Activated T-helper 2 cell treated with anti-CD3 and anti-CD28 coated beads, Interferon-gamma antibody, Interleukin-2, Interleukin-4, amounts not matched to agents 10 μg/mL and 5 μg/mL and 100 μg/mL, durations not matched to agents 14 hours and 24 hours and 36 hours (primary cell): ENCODE measurements around the gene DOCK4. TPM values are rescaled to one million over a fixed set of nuclear protein-coding genes. Genes with fewer than 3 reads are reported as not detected.
"Not testable (repeated sequence)": the region's sequence is repeated elsewhere in the genome, so short reads cannot be mapped to it uniquely, and the experiment has no call there.

Source experiments
- DNase-seq: peaks from one replicate; pipeline ENCODE4 v3.0.0; 2021; ENCODE audit warnings: low spot score
- H3K27ac Mint-ChIP-seq: one replicate; pipeline ENCODE4 v1.8.0; 2021; ENCODE audit warnings: mixed read lengths
- H3K27me3 Mint-ChIP-seq: one replicate; pipeline ENCODE4 v1.8.0; 2021; ENCODE audit warnings: low read depth, mixed read lengths
- H3K36me3 Mint-ChIP-seq: one replicate; pipeline ENCODE4 v1.8.0; 2021; ENCODE audit warnings: low read depth, mixed read lengths
- H3K4me1 Mint-ChIP-seq: one replicate; pipeline ENCODE4 v1.8.0; 2021; ENCODE audit warnings: low read depth, mixed read lengths
- H3K4me3 Mint-ChIP-seq: one replicate; pipeline ENCODE4 v1.8.0; 2021; ENCODE audit warnings: low read depth, mild to moderate bottlenecking, moderate library complexity, mixed read lengths
- H3K9me3 Mint-ChIP-seq: one replicate; pipeline ENCODE4 v1.8.0; 2021; ENCODE audit warnings: mixed read lengths
- intact Hi-C: fragments of 100-400 bp; cut with micrococcal nuclease; formaldehyde crosslinking; loops from one replicate; pipeline ENCODE4 v1.15.1; 2023
- total RNA-seq: library from RNA; stranded (reverse); gene quantifications from 2 replicates; pipeline ENCODE4 v1.2.3, GENCODE V29; 2022

DOCK4 gene
- total RNA-seq, 1 donor from 2014 or later: 0.41 TPM

DNA sequence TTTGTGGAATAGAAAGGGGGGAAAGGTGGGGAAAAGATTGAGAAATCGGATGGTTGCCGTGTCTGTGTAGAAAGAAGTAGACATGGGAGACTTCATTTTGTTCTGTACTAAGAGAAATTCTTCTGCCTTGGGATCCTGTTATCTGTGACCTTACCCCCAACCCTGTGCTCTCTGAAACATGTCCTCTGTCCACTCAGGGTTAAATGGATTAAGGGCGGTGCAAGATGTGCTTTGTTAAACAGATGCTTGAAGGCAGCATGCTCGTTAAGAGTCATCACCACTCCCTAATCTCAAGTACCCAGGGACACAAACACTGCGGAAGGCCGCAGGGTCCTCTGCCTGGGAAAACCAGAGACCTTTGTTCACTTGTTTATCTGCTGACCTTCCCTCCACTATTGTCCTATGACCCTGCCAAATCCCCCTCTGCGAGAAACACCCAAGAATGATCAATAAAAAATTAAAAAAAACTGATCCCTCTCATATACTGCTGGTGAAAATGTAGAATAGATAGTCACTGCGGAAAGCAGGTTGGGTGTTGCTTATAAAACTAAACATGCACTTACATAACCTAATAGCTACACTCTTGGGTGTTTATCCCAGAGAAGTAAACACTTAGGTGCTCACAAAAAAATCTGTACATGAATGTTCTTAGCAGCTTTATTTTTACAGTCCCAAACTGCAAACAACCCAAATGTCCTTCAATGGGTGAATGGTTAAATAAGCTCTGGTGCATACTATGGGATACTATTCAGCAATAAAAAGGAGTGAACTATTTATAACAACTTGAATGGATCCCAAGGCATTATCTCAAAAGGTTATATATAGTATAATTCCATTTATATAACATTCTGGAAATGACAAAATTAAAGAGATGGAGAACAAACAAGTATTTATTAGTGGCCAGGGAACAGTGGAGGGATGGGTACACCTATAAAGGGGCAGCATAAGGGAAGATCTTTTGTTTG is 77.5 kb downstream of the DOCK4 start:
- H3K4me1 Mint-ChIP-seq, DNase-seq, H3K27ac Mint-ChIP-seq, H3K4me3 Mint-ChIP-seq, intact Hi-C loops, H3K27me3 Mint-ChIP-seq, H3K36me3 Mint-ChIP-seq, H3K9me3 Mint-ChIP-seq: not testable (repeated sequence)

DNA sequence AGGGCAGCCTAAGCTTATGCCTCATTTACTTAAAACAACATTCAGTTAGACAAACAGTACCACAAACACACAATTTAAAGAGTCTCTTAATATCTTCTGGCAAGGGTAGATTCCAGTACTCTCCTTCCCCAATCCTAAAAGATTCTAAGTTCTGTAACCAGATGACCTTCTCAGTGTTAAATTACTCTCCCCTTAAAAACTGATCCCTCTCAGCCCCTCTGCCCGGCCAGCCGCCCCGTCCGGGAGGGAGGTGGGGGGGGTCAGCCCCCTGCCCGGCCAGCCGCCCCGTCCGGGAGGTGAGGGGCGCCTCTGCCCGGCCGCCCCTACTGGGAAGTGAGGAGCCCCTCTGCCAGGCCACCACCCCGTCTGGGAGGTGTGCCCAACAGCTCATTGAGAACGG is 78.2 kb downstream of the DOCK4 start:
- not testable (repeated sequence) for H3K27ac Mint-ChIP-seq, H3K9me3 Mint-ChIP-seq

DNA sequence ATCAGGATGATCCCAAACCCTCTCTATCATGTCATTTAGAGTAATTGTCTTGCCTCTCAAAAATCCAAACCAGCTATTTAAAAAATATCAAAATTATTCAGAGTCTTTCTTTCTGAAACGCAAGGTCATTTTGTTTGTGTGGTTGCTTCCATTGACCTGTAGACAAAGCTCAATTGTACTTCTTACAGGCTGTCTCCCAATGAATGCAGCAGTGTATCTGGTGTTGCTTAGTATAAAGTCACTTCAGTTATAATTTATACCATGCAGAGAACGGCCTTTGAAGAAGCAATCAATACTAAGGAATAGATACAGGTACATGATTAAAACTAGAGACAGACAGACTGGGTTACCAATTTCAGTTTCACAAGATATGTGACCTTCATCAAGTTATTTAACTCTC is 80.9 kb downstream of the DOCK4 start:
- H3K9me3 Mint-ChIP-seq: no peaks in the 10 kb centered on the region
- no peak for DNase-seq
- H3K36me3 Mint-ChIP-seq: no peaks in the 10 kb centered on the region
- H3K4me1 Mint-ChIP-seq: no peaks in the 10 kb centered on the region
- intact Hi-C loops: no loop called here
- H3K27me3 Mint-ChIP-seq: no peaks in the 10 kb centered on the region
- H3K4me3 Mint-ChIP-seq: no peak overlapping the region
- no peak overlapping the region for H3K27ac Mint-ChIP-seq

More for the DNA sequence above, 78.2 kb downstream of the DOCK4 start:
- intact Hi-C loops, H3K36me3 Mint-ChIP-seq, H3K4me1 Mint-ChIP-seq, H3K27me3 Mint-ChIP-seq, H3K4me3 Mint-ChIP-seq, DNase-seq: not testable (repeated sequence)

DNA sequence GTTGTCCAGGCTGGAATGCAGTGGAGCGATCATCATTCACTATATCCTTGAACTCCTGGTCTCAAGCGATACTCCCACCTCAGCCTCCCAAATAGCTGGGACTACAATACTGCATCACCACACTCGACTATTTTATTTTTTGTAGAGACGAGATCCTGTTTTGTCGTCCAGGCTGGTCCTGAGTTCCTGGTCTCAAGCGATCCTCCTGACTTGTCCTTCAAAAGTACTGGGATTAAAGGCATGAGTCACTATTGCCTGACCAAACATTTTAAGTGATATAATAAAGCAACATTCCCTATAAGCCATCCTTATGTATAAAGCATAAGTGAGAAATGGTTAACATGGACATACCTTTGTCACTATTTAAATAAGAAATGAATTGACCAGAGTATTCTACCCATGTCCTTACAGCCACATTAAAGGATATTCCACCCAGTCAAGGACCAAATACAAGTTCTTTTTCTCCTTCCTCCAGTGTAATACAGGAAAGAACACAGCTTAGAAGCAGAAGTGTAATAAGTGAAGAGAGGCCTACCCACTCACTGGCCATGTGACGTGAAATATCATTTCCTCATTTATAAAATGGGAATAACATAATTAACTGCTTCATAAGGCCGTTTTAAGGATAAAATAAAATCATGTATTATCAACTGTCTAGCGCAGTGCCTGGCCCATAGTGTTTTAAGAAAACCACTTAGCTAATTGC is 82.0 kb downstream of the DOCK4 start:
- intact Hi-C loops: no loop called here
- Mint-ChIP-seq H3K4me3 (no peak overlapping the region), H3K27ac (no peak overlapping the region), H3K4me1 (no peaks in the 10 kb centered on the region), H3K36me3 (no peaks in the 10 kb centered on the region), H3K9me3 (no peaks in the 10 kb centered on the region), H3K27me3 (no peaks in the 10 kb centered on the region)
- no peak for DNase-seq

DNA sequence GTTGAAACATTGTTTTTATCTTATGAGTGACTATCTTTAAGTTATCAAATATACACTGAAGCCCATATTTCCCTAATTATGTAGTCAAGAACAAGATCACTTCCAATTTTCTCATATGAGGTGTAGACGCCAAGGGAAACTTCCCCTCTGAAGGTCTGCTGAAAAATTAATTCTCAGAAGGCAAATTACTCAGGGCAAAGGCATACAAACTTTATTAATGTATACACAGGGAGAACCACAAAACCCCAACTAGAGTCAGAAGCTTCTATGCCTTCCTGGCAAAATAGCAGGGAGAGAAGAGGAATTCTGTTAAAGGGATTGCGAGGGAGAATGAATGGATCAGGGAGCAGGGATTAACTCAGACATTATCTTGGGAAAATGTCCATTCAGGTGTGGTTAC is 83.4 kb downstream of the DOCK4 start:
- H3K4me3 Mint-ChIP-seq: no peak overlapping the region
- H3K4me1 Mint-ChIP-seq: no peaks in the 10 kb centered on the region
- DNase-seq: no peak
- H3K27ac Mint-ChIP-seq: no peak overlapping the region
- H3K36me3 Mint-ChIP-seq: no peaks in the 10 kb centered on the region
- intact Hi-C loops: no loop called here
- no peaks in the 10 kb centered on the region for H3K9me3 Mint-ChIP-seq
- H3K27me3 Mint-ChIP-seq: no peaks in the 10 kb centered on the region

DNA sequence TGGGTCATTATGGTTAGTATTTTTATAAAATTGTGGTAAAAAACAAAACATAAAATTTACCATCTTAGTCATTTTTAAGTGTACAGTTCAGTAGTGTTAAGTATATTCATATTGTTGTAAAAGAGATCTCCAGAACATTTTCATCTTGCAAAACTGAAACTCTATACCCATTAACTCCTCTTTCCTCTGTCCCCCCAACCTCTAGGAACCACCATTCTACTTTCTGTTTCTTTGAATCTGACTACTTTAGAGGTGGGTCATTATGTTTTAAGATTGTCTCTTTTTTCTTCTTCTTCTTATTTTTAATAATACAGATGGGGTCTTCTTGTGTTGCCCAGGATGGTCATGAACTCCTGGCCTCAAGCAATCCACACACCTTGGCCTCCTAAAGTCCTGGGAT is 84.1 kb downstream of the DOCK4 start:
- Mint-ChIP-seq H3K36me3 (no peaks in the 10 kb centered on the region), H3K27me3 (no peaks in the 10 kb centered on the region), H3K4me3 (no peak overlapping the region), H3K9me3 (no peaks in the 10 kb centered on the region), H3K4me1 (no peaks in the 10 kb centered on the region), H3K27ac (no peak overlapping the region)
- intact Hi-C loops: no loop called here
- no peak for DNase-seq

DNA sequence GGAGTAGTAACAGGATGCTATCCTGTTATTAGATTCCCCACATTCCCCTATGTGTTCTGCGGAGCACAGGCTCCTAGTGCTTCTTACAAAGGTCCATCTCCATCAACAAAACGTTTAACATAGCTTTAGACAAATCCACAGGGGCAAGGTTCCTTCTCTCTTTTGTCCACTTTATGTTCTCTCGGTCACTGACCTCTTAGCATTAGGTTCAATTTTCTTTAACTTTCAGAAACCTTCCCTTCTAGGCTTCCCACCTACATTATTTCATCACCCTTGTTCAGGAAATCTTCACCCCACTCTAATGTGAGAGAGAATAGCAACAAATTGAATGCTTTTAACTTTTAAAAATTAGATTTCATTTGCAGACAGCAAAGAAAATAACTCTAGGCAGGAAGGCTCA is 84.9 kb downstream of the DOCK4 start:
- no peaks in the 10 kb centered on the region for H3K36me3 Mint-ChIP-seq
- intact Hi-C loops: no loop called here
- no peaks in the 10 kb centered on the region for H3K27me3 Mint-ChIP-seq
- no peak for DNase-seq
- H3K4me1 Mint-ChIP-seq: no peaks in the 10 kb centered on the region
- no peaks in the 10 kb centered on the region for H3K9me3 Mint-ChIP-seq
- H3K4me3 Mint-ChIP-seq: no peak overlapping the region
- no peak overlapping the region for H3K27ac Mint-ChIP-seq

DNA sequence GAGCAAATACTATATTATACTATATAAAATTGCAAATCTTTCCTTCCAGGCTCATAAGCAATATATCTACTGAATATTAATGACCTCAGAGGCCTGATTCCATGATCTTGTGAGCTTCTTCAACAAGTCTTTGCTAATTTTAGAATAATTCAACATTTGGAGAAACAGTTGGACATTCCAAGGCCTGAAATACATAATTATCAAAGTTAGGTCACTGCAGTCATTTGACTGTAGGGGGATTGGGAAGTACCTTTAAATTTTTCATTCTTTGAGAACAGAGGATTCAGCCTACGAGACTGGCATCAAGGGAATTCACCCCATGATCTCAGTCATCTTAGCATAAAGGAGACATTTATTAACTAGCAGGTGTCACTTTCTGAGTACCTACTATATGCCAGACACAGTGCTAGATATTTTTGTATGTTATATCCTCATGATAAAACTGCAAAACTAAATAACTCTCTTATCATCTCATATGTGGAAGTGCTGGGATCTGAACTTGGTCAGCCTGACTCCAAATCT is 85.4 kb downstream of the DOCK4 start:
- Mint-ChIP-seq H3K27ac (no peak overlapping the region), H3K4me1 (no peaks in the 10 kb centered on the region), H3K27me3 (no peaks in the 10 kb centered on the region), H3K9me3 (no peaks in the 10 kb centered on the region), H3K4me3 (no peak overlapping the region), H3K36me3 (no peaks in the 10 kb centered on the region)
- intact Hi-C loops: no loop called here
- no peak for DNase-seq

DNA sequence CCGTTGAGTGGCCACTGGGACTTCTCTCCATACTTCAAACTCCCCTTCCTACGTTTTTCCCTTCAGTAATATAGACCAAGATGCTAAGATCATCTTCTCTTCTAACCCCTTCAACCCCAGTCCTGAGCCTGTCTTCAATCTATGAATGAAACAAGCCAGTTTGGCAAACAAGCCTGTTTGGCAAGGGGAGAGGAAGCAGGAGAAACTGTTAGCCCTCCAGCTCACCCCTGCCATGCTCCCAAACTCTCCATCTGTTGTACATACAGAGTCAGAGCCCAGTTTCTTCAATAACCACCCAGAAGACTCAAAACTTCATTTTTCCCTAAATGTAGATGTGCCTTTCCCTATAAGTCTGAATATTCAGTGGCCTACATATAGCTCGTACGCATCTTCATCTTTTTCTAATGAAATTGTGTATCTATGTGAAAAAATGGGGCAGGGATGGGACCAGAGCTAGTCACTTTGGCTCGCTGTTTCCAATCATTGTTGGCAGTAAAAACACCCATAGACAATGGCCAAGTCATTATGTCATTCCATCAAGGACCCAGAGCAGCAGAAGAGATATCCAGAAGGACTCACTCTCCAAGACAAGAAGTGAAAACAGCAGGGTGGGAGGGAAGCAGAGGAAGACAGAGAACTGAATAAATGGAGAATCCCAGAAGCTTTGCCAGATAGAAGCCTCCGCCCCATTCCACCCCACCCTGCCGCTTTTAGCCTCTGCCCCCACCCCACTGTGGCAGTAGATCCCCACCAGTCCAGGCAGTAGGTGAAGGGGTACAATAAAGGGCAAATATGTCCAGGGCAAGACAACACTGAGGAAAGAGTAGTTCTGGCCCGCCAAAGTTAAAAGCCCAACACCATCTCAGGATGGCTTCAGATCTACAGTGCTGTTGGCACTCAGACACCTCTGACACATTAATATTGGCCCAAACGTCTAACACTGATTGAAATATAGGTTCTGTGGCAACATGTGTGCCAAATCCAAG is 87.3 kb downstream of the DOCK4 start:
- H3K4me1 Mint-ChIP-seq: no peaks in the 10 kb centered on the region
- intact Hi-C loops: no loop called here
- H3K27me3 Mint-ChIP-seq: no peaks in the 10 kb centered on the region
- H3K36me3 Mint-ChIP-seq: no peaks in the 10 kb centered on the region
- no peak overlapping the region for H3K27ac Mint-ChIP-seq
- no peaks in the 10 kb centered on the region for H3K9me3 Mint-ChIP-seq
- no peak for DNase-seq
- no peak overlapping the region for H3K4me3 Mint-ChIP-seq

DNA sequence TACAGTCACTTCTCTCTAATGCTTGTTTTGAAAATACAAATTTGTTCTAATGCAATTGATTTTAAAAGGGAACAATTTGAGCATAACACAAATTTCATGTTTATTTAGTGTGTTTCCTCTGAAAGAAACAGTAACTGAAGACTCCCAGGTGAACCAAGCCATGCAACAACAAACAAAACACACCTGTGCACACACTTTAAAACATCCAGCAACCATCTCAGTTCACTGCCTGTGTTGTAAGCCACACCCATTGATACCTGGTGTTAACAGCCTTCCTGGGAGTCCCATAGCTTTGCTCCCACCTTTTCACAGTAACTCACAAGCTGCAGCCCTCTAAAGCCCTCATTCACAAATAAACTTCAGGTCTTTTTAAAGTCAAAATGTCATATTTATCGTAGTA is 89.3 kb downstream of the DOCK4 start:
- Mint-ChIP-seq H3K4me1 (no peaks in the 10 kb centered on the region), H3K36me3 (no peaks in the 10 kb centered on the region), H3K9me3 (no peaks in the 10 kb centered on the region), H3K27ac (no peak overlapping the region), H3K4me3 (no peak overlapping the region), H3K27me3 (no peaks in the 10 kb centered on the region)
- DNase-seq: no peak
- intact Hi-C loops: no loop called here

DNA sequence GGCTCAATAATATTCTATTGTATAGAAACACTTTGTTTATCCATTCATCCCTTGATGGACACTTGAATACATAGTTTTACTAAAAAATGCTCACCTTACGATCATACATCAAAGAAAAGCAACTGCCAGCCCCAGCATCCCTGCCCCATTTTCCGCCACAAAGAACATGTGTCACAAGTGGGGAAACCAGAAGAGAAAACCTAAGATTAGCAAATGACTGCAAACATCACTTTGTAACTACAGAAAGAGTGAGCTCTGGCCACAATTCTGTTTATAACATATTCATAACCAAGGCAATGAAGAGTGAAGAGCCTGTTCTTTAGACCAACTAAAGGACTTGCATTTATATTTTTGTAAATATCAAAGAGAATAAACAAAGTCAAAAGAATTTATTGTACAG is 89.8 kb downstream of the DOCK4 start:
- Mint-ChIP-seq H3K27ac (no peak overlapping the region), H3K4me3 (no peak overlapping the region), H3K9me3 (no peaks in the 10 kb centered on the region), H3K4me1 (no peaks in the 10 kb centered on the region), H3K36me3 (no peaks in the 10 kb centered on the region), H3K27me3 (no peaks in the 10 kb centered on the region)
- no peak for DNase-seq
- intact Hi-C loops: no loop called here

DNA sequence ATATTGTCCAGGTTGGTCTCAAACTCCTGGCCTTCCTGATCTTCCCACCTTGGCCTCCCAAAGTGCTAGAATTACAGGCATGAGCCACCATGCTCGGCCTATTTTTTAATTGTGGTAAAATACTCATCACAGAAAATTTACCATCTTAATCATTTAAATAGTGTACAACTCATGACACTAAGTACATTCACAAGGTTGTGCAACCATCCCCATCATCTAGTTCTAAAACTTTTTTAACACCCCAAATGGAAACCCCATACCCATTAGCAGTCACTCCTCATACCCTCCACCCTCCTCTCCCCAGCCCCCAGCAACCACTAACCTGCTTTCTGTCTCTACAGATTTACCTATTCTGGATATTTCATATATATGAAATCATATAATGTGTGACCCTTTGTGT is 90.3 kb downstream of the DOCK4 start:
- Mint-ChIP-seq H3K9me3 (no peaks in the 10 kb centered on the region), H3K4me1 (no peaks in the 10 kb centered on the region), H3K36me3 (no peaks in the 10 kb centered on the region), H3K27ac (no peak overlapping the region), H3K4me3 (no peak overlapping the region), H3K27me3 (no peaks in the 10 kb centered on the region)
- intact Hi-C loops: no loop called here
- no peak for DNase-seq
